ENCODE measurements around the gene BRD8.

BRD8 gene

GRCh38 chr5:138132543-138132942, 45.9 kb downstream of the BRD8 start:
- no peak for ATAC-seq

DNA sequence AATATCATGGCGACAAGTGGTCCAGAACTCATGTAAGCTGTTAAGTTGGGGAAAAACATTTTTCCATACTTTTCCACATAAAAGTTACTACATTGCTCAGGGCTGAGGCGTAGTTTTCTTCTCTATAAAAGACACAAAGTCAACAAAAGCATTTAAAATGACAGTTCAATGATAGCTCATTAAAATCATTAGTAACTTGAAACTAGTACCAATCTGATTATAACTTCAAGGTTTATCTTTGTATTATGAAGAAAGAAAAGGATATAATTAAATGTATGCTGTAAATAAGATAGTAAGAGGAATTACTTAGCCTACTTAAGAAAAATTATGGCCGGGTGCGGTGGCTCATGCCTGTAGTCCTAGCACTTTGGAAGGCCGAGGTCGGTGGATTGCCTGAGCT, 49.1 kb downstream of the BRD8 start:
- no peak for ATAC-seq
- TF ChIP-seq GLIS3 (CRISPR knock-in tag; IDR thresholded peaks at IDR 0.05) = no peak
- no peak for TF ChIP-seq CREB5 (CRISPR knock-in tag; IDR thresholded peaks at IDR 0.05; ENCODE audit: low read depth)
- no peak for TF ChIP-seq CSDC2 (CRISPR knock-in tag; IDR thresholded peaks at IDR 0.05)

More at GRCh38 chr5:138132543-138132942, 45.9 kb downstream of the BRD8 start:
- TF ChIP-seq ARNTL (CRISPR knock-in tag; IDR thresholded peaks at IDR 0.05; ENCODE audit: borderline replicate concordance, low read depth) = no peak
- no peak for TF ChIP-seq ZC3H10 (CRISPR knock-in tag; IDR thresholded peaks at IDR 0.05)
- TF ChIP-seq, protein P1, sequence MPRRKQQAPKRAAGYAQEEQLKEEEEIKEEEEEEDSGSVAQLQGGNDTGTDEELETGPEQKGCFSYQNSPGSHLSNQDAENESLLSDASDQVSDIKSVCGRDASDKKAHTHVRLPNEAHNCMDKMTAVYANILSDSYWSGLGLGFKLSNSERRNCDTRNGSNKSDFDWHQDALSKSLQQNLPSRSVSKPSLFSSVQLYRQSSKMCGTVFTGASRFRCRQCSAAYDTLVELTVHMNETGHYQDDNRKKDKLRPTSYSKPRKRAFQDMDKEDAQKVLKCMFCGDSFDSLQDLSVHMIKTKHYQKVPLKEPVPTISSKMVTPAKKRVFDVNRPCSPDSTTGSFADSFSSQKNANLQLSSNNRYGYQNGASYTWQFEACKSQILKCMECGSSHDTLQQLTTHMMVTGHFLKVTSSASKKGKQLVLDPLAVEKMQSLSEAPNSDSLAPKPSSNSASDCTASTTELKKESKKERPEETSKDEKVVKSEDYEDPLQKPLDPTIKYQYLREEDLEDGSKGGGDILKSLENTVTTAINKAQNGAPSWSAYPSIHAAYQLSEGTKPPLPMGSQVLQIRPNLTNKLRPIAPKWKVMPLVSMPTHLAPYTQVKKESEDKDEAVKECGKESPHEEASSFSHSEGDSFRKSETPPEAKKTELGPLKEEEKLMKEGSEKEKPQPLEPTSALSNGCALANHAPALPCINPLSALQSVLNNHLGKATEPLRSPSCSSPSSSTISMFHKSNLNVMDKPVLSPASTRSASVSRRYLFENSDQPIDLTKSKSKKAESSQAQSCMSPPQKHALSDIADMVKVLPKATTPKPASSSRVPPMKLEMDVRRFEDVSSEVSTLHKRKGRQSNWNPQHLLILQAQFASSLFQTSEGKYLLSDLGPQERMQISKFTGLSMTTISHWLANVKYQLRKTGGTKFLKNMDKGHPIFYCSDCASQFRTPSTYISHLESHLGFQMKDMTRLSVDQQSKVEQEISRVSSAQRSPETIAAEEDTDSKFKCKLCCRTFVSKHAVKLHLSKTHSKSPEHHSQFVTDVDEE (CRISPR knock-in tag; IDR thresholded peaks at IDR 0.05) = no peak
- TF ChIP-seq ZNF8 (CRISPR knock-in tag; IDR thresholded peaks at IDR 0.05) = no peak
- TF ChIP-seq TCF4 (CRISPR knock-in tag; IDR thresholded peaks at IDR 0.05; ENCODE audit: borderline replicate concordance) = no peak
- no peak for TF ChIP-seq CSDC2 (CRISPR knock-in tag; IDR thresholded peaks at IDR 0.05)
- TF ChIP-seq ZFP3 (CRISPR knock-in tag; IDR thresholded peaks at IDR 0.05) = no peak
- TF ChIP-seq TOX (CRISPR knock-in tag; IDR thresholded peaks at IDR 0.05; ENCODE audit: borderline replicate concordance) = no peak
- TF ChIP-seq RARB (CRISPR knock-in tag; IDR thresholded peaks at IDR 0.05) = no peak
- no peak for TF ChIP-seq ZNF565 (CRISPR knock-in tag; conservative IDR thresholded peaks at IDR 0.05; ENCODE audit: low read depth)
- TF ChIP-seq BACH2 (CRISPR knock-in tag; IDR thresholded peaks at IDR 0.05; ENCODE audit: borderline replicate concordance) = no peak
- TF ChIP-seq OSR1 (CRISPR knock-in tag; IDR thresholded peaks at IDR 0.05) = no peak
- TF ChIP-seq PPARA (CRISPR knock-in tag; IDR thresholded peaks at IDR 0.05; ENCODE audit: borderline replicate concordance) = no peak
- TF ChIP-seq ZNF70 (CRISPR knock-in tag; IDR thresholded peaks at IDR 0.05) = no peak
- no peak for TF ChIP-seq ZFP30 (CRISPR knock-in tag; IDR thresholded peaks at IDR 0.05)
- TF ChIP-seq CREB5 (CRISPR knock-in tag; IDR thresholded peaks at IDR 0.05; ENCODE audit: low read depth) = no peak

GRCh38 chr5:138128334-138128733, 50.1 kb downstream of the BRD8 start:
- TF ChIP-seq, protein P1 (CRISPR knock-in tag; IDR thresholded peaks at IDR 0.05) = no peak
- TF ChIP-seq TCF4 (CRISPR knock-in tag; IDR thresholded peaks at IDR 0.05; ENCODE audit: borderline replicate concordance) (no peak), ZNF565 (CRISPR knock-in tag; conservative IDR thresholded peaks at IDR 0.05; ENCODE audit: low read depth) (no peak), ISL1 (CRISPR knock-in tag; IDR thresholded peaks at IDR 0.05) (no peak; the same call in 1 of the 2 replicates), ARNTL (CRISPR knock-in tag; IDR thresholded peaks at IDR 0.05; ENCODE audit: borderline replicate concordance, low read depth) (no peak), OSR1 (CRISPR knock-in tag; IDR thresholded peaks at IDR 0.05) (no peak)
- ATAC-seq = no peak

- no peak for ATAC-seq
- no peak for TF ChIP-seq POU6F1 (CRISPR knock-in tag; IDR thresholded peaks at IDR 0.05; ENCODE audit: borderline replicate concordance, low read depth)
- no peak for TF ChIP-seq ZNF565 (CRISPR knock-in tag; conservative IDR thresholded peaks at IDR 0.05; ENCODE audit: low read depth)
- no peak for TF ChIP-seq CSRNP3 (CRISPR knock-in tag; IDR thresholded peaks at IDR 0.05)
- no peak for TF ChIP-seq ARNTL (CRISPR knock-in tag; IDR thresholded peaks at IDR 0.05; ENCODE audit: borderline replicate concordance, low read depth)
- TF ChIP-seq ESRRG (CRISPR knock-in tag; IDR thresholded peaks at IDR 0.05) = no peak
- no peak for TF ChIP-seq ZNF8 (CRISPR knock-in tag; IDR thresholded peaks at IDR 0.05)
- TF ChIP-seq ZNF70 (CRISPR knock-in tag; IDR thresholded peaks at IDR 0.05) = no peak
- TF ChIP-seq, protein P2, sequence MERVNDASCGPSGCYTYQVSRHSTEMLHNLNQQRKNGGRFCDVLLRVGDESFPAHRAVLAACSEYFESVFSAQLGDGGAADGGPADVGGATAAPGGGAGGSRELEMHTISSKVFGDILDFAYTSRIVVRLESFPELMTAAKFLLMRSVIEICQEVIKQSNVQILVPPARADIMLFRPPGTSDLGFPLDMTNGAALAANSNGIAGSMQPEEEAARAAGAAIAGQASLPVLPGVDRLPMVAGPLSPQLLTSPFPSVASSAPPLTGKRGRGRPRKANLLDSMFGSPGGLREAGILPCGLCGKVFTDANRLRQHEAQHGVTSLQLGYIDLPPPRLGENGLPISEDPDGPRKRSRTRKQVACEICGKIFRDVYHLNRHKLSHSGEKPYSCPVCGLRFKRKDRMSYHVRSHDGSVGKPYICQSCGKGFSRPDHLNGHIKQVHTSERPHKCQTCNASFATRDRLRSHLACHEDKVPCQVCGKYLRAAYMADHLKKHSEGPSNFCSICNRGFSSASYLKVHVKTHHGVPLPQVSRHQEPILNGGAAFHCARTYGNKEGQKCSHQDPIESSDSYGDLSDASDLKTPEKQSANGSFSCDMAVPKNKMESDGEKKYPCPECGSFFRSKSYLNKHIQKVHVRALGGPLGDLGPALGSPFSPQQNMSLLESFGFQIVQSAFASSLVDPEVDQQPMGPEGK (CRISPR knock-in tag; IDR thresholded peaks at IDR 0.05; ENCODE audit: borderline replicate concordance) = no peak
- TF ChIP-seq ZC3H10 (CRISPR knock-in tag; IDR thresholded peaks at IDR 0.05) = no peak
These were observed 63.2 kb downstream of the BRD8 start for GRCh38 chr5:138115254-138115653.
